ENCODE results near the gene MRPS33.
A peak's percentile ranks its signal among the peaks of the same experiment; 100 is the strongest.

The MRPS33 gene

DNA sequence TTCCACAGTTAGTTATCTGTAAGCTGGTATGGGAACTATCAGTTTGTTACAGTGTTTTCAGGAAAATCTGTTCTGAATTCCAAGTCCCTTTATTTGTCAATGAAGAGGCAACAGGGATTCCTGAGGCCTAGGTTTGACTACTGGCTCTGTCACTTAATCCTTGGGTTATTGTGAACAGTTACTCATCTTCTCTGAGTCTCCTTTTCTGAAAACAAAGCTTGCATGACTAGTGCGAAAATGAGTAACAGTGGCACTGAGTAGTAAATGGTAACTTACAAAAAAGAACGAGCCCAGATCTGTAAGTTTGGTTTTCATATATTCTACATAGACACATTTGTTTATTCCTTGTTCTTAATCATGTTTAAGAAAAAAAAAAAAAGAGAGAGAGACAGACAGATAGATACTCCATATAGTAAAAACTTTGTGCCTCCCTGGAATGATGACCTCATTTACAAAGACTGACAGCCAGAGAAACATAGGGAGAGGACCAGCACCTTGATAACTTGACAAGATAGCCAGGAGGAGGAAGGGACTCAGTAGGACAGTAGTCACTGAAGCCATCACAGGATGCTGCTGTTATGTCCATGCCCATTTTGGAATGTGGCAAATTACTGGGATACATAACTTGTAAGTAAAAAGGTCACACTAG, 1.9 kb downstream of the MRPS33 start:
- no peak for FAIRE-seq

DNA sequence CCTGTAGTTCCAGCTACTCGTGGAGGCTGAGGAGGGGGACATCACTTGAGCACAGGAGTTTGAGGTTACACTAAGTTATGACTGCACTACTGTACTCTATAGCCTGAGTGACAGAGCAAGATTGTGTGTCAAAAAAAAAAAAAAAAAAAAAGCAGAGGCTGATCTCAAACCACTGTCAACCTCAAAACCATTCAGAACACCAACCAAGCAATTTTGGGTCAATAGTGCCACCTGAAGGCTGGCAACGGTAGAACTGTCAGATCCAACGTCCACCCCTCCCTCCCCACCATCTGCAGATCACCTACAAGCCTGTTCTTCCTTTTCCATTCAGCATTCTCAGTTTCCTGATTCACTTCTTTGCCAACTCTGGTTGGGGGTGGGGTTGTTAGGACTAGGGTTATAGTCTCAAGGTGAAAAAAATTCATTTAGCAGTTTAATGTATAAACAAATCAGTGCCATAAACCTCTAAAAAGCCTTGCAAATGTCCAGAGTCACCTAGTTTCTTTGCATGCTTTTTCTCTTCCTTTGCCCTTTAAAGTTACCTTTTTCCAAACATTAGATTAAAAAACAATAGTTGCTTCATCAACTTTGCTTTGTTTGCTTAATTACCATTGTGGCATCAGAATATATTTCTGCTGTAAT, 2.6 kb downstream of the MRPS33 start:
- TF ChIP-seq POU2F2 (IDR thresholded peaks at IDR 0.05; ENCODE audit: low read depth, low read length) = 0 out of 2 replicates have a peak, but pooled peaks have one; percentile 26
- no peak for TF ChIP-seq PAX5 (IDR thresholded peaks at IDR 0.05; ENCODE audit: insufficient read depth, low read length, severe bottlenecking)
- no peak for TF ChIP-seq TAF1 (IDR thresholded peaks at IDR 0.05; ENCODE audit: low read depth, low read length)
- TF ChIP-seq POLR2A (IDR thresholded peaks at IDR 0.05; ENCODE audit: low read depth, low read length) = no peak
- no peak for TF ChIP-seq SPI1 (IDR thresholded peaks at IDR 0.05; ENCODE audit: low read depth, low read length)
- TF ChIP-seq POLR2AphosphoS5 (IDR thresholded peaks at IDR 0.05; ENCODE audit: low read depth, low read length) = no peak
- FAIRE-seq (peak; percentile 74), DNase-seq (ENCODE audit: insufficient read length, low spot score) (peak; percentile 20)

More for the DNA sequence above, 1.9 kb downstream of the MRPS33 start:
- no peak for DNase-seq (ENCODE audit: insufficient read length, low spot score)
- TF ChIP-seq SPI1 (IDR thresholded peaks at IDR 0.05; ENCODE audit: low read depth, low read length) (no peak), POLR2A (IDR thresholded peaks at IDR 0.05; ENCODE audit: low read depth, low read length) (no peak), PAX5 (IDR thresholded peaks at IDR 0.05; ENCODE audit: insufficient read depth, low read length, severe bottlenecking) (no peak), TAF1 (IDR thresholded peaks at IDR 0.05; ENCODE audit: low read depth, low read length) (no peak), POLR2AphosphoS5 (IDR thresholded peaks at IDR 0.05; ENCODE audit: low read depth, low read length) (no peak), POU2F2 (IDR thresholded peaks at IDR 0.05; ENCODE audit: low read depth, low read length) (no peak)

DNA sequence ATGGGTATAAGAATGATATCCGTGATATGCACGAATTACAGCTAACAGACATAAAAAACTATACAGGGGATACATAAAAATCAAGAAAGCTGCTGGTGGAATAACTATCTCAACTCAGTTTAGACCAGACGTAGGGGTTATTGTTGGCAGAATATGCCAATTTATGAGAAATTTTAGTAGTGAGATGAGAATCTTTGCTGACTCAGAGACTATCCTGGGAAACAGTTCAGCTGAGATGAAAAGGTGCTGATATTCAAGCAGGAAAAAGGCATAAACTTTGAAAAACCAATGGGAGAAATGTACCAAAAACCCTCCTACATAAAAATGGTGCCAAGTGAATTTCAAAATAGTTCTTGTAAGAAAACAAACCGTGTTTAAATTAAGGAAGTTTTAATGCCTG, 3.3 kb downstream of the MRPS33 start:
- DNase-seq (ENCODE audit: insufficient read length, low spot score) = no peak
- TF ChIP-seq SPI1 (IDR thresholded peaks at IDR 0.05; ENCODE audit: low read depth, low read length) (no peak), TAF1 (IDR thresholded peaks at IDR 0.05; ENCODE audit: low read depth, low read length) (no peak), PAX5 (IDR thresholded peaks at IDR 0.05; ENCODE audit: insufficient read depth, low read length, severe bottlenecking) (no peak), POLR2AphosphoS5 (IDR thresholded peaks at IDR 0.05; ENCODE audit: low read depth, low read length) (no peak), POLR2A (IDR thresholded peaks at IDR 0.05; ENCODE audit: low read depth, low read length) (no peak), POU2F2 (IDR thresholded peaks at IDR 0.05; ENCODE audit: low read depth, low read length) (no peak)
- FAIRE-seq = no peak

DNA sequence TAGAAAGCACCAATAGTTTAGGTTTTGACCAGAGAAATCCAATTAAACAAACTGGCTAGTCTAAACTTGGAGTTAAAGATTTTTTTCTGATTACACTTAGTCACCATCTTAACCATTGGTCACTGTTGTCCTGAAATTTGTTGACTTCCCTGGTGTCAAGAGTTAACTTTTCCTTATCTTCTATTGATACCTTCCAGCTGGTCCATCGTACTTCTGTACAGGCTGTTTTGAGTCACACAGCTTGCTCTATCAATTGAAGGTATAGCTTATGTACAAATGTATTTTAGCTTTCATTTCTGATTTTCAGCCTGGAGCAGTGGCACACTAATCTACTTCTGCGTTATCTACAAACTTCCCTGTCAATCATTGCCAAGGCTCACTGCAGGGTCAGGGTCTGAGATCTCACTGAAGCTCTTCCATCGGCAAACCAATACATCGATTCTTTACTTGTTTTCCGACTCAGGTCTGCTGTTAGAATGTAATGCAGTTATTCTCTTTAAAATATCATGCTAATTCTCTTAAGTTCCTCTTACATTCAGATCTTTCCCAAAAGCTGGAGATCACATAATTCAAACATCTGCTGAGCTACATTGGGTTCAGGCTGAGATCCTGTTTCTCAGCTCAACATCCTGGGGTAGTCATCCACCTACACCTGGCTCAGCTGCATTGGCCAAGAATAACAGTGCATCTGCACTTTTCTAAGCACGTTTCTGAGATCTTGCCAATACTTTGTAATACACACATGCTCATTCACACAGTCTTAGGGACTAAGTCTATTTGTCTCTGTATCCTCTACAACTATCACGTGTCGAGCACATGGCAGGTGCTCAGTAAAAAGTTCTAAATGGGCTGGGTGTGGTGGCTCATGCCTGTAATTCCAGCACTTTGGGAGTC, 11.3 kb downstream of the MRPS33 start:
- TF ChIP-seq POLR2A (IDR thresholded peaks at IDR 0.05; ENCODE audit: low read depth, low read length) = no peak
- no peak for TF ChIP-seq POLR2AphosphoS5 (IDR thresholded peaks at IDR 0.05; ENCODE audit: low read depth, low read length)
- no peak for TF ChIP-seq TAF1 (IDR thresholded peaks at IDR 0.05; ENCODE audit: low read depth, low read length)
- TF ChIP-seq SPI1 (IDR thresholded peaks at IDR 0.05; ENCODE audit: low read depth, low read length) = no peak
- no peak for DNase-seq (ENCODE audit: insufficient read length, low spot score)
- FAIRE-seq = no peak

DNA sequence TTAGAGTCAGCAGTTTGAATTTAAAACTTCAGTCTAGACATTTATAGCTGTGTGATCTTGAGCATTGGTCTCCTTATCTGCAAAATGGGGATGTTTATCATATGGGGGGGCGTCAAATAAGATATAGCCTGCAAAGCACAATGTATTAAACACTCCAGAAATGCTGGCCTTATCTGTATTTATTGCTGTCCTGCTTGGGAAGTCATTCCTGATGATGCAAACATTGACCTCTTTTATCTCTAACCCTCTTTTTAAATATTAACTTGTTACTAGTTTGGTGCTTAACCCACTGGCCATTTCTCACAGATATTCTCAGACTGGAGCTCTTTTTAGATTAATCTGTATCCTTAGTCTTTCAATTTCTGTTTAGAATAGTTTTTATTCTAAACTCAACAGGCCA, 13.2 kb downstream of the MRPS33 start:
- TF ChIP-seq POLR2AphosphoS5 (IDR thresholded peaks at IDR 0.05; ENCODE audit: low read depth, low read length) (no peak), PAX5 (IDR thresholded peaks at IDR 0.05; ENCODE audit: insufficient read depth, low read length, severe bottlenecking) (no peak), POU2F2 (IDR thresholded peaks at IDR 0.05; ENCODE audit: low read depth, low read length) (no peak), SPI1 (IDR thresholded peaks at IDR 0.05; ENCODE audit: low read depth, low read length) (no peak), POLR2A (IDR thresholded peaks at IDR 0.05; ENCODE audit: low read depth, low read length) (no peak), TAF1 (IDR thresholded peaks at IDR 0.05; ENCODE audit: low read depth, low read length) (no peak)
- DNase-seq (ENCODE audit: insufficient read length, low spot score) (no peak), FAIRE-seq (no peak)

DNA sequence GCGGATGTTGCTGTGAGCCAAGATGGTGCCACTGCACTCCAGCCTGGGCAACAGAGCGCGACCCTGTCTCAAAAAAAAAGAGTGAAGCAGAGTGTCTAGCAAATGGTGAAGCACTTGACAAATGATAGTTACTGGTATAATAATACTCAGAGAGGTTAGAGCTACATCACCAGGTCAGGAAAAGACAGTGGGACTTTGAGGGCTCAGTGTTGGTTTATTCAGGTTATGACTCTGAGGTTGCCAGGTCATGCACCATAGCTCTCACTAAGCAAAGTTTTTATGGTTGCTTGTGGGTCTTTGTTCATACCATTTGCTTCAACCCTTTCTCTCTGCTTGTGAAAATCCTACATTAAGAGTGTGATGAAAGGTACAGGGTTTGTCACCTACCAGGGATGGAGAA, 13.6 kb downstream of the MRPS33 start:
- DNase-seq (ENCODE audit: insufficient read length, low spot score) (no peak), FAIRE-seq (no peak)
- TF ChIP-seq POLR2A (IDR thresholded peaks at IDR 0.05; ENCODE audit: low read depth, low read length) = no peak
- TF ChIP-seq SPI1 (IDR thresholded peaks at IDR 0.05; ENCODE audit: low read depth, low read length) = no peak
- no peak for TF ChIP-seq POU2F2 (IDR thresholded peaks at IDR 0.05; ENCODE audit: low read depth, low read length)
- TF ChIP-seq PAX5 (IDR thresholded peaks at IDR 0.05; ENCODE audit: insufficient read depth, low read length, severe bottlenecking) = no peak
- TF ChIP-seq TAF1 (IDR thresholded peaks at IDR 0.05; ENCODE audit: low read depth, low read length) = no peak
- no peak for TF ChIP-seq POLR2AphosphoS5 (IDR thresholded peaks at IDR 0.05; ENCODE audit: low read depth, low read length)

DNA sequence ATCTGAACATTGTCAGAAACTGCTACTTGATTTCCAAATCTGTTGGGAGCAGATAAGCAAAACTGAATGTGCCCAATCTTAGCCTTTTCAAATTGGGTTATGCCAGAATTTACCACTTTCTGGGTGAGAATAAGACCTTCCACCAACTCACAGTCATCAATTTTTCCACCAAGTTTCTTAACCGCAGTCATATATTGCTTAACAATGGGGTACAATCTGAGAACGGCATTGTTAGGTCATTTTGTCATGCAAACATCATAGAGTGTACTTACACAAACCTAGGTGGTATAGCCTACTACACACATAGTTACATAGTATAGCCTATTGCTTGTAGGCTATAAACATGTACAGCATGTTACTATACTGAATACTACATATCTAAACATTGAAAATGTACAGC, 16.0 kb downstream of the MRPS33 start:
- TF ChIP-seq POLR2AphosphoS5 (IDR thresholded peaks at IDR 0.05; ENCODE audit: low read depth, low read length) = no peak
- TF ChIP-seq SPI1 (IDR thresholded peaks at IDR 0.05; ENCODE audit: low read depth, low read length) = no peak
- TF ChIP-seq PAX5 (IDR thresholded peaks at IDR 0.05; ENCODE audit: insufficient read depth, low read length, severe bottlenecking) = no peak
- no peak for TF ChIP-seq POLR2A (IDR thresholded peaks at IDR 0.05; ENCODE audit: low read depth, low read length)
- no peak for DNase-seq (ENCODE audit: insufficient read length, low spot score)
- no peak for FAIRE-seq

DNA sequence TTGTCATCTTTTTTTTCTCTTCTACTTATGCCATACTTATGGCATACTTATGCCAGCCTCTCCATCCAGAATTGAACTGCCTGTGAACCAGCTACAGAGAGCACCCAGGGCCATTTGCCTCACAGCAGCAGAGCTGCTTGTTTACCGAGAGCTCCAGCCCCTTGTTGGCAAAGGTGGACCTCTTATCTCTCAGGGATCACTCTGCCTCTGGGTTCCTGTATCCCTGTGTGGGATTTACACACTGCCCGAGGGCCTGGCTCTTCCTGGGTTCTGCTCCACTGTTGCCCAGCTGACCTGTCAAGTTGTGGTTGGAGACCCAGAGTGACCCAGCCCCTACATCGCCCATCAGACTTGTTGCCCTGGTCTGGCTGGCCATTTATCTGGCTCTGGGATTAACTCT, 22.3 kb downstream of the MRPS33 start:
- TF ChIP-seq POLR2A (IDR thresholded peaks at IDR 0.05; ENCODE audit: low read depth, low read length) (no peak), SPI1 (IDR thresholded peaks at IDR 0.05; ENCODE audit: low read depth, low read length) (no peak), PAX5 (IDR thresholded peaks at IDR 0.05; ENCODE audit: insufficient read depth, low read length, severe bottlenecking) (no peak), POLR2AphosphoS5 (IDR thresholded peaks at IDR 0.05; ENCODE audit: low read depth, low read length) (no peak), TAF1 (IDR thresholded peaks at IDR 0.05; ENCODE audit: low read depth, low read length) (no peak), POU2F2 (IDR thresholded peaks at IDR 0.05; ENCODE audit: low read depth, low read length) (no peak)
- DNase-seq (ENCODE audit: insufficient read length, low spot score) (no peak), FAIRE-seq (no peak)

Data from GM12891 (cell line).